Neural progenitor cell (in vitro differentiated cells): ENCODE data around the gene TMEM183A.
"Not testable (repeated sequence)": the region's sequence is repeated elsewhere in the genome, so short reads cannot be mapped to it uniquely, and the experiment has no call there.

Experiments used
- EZH2 ChIP-seq: fragments of 200-600 bp; sonication (generic); IDR thresholded peaks from 2 replicates; pipeline ENCODE4 v1.6.1; 2017; ENCODE audit warnings: antibody characterized with exemption, mild to moderate bottlenecking, moderate library complexity
- EZH2phosphoT487 ChIP-seq: fragments of 200-600 bp; sonication (generic); IDR thresholded peaks from 2 replicates; pipeline ENCODE4 v1.6.1; 2017; ENCODE audit warnings: antibody characterized with exemption
- TF ChIP-seq, protein P1 (sequence below): fragments of 200-600 bp; sonication (generic); IDR thresholded peaks from 2 replicates; pipeline ENCODE4 v1.5.1; 2017; ENCODE audit warnings: antibody characterized with exemption, mild to moderate bottlenecking

DNA sequence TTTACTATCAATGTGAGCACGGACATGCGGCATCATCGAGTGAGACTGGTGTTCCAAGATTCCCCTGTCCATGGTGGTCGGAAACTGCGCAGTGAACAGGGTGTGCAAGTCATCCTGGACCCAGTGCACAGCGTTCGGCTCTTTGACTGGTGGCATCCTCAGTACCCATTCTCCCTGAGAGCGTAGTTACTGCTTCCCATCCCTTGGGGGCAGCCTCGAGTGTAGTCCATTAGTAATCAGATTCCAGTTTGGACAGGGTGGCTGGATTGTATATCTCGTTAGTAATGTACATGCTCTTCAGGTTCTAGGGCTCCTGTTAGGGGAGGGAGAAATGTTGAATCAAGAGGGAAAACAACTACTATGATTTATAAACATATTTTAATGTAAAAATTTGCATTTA is 15.7 kb downstream of the TMEM183A start:
- TF ChIP-seq, protein P1, sequence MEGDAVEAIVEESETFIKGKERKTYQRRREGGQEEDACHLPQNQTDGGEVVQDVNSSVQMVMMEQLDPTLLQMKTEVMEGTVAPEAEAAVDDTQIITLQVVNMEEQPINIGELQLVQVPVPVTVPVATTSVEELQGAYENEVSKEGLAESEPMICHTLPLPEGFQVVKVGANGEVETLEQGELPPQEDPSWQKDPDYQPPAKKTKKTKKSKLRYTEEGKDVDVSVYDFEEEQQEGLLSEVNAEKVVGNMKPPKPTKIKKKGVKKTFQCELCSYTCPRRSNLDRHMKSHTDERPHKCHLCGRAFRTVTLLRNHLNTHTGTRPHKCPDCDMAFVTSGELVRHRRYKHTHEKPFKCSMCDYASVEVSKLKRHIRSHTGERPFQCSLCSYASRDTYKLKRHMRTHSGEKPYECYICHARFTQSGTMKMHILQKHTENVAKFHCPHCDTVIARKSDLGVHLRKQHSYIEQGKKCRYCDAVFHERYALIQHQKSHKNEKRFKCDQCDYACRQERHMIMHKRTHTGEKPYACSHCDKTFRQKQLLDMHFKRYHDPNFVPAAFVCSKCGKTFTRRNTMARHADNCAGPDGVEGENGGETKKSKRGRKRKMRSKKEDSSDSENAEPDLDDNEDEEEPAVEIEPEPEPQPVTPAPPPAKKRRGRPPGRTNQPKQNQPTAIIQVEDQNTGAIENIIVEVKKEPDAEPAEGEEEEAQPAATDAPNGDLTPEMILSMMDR: not testable (repeated sequence)
- not testable (repeated sequence) for TF ChIP-seq EZH2phosphoT487, EZH2
